NCI-H774 (cell line): Measurements from ENCODE around the gene DDX54.
"Not testable (repeated sequence)": the region's sequence is repeated elsewhere in the genome, so short reads cannot be mapped to it uniquely, and the experiment has no call there.

ENCODE experiments used
- DNase-seq: peaks from one replicate; lab custom pipeline; 2025; lab: John Stamatoyannopoulos, UW

The DDX54 gene

DNA sequence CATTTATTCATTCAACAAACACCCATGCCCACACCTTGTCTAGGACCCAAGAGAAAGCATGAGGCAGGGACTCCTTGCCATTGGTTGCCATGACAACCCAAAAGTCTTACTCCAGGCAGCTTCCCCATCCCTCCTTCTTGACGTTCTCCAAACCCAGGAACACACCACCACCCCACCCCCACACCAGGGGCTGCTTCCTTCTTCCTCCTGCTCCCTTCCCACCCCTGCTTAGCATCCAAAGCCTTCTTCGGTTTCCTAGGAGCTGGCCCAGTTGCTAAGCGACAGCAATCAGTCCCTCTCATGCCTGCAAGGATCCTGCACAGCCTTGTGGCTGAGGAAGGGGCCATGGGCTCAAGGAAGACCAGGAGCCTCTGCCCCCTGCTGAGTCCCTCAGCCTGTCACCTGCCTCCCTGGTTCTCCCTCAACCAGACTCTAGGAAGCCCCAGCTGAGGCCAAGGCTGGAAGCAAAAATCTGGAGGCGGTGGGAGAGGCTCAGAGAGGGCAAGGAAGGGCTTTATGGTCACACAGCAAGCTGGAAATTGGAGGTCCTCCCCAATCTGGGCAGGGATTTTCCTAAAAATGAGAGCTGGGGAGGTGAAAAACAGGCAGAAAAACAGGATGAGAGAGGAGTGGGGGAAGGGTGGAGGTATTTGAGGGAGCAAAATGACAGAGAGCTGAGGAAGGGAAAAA is 65.2 kb downstream of the DDX54 start:
- DNase-seq, result no peak

DNA sequence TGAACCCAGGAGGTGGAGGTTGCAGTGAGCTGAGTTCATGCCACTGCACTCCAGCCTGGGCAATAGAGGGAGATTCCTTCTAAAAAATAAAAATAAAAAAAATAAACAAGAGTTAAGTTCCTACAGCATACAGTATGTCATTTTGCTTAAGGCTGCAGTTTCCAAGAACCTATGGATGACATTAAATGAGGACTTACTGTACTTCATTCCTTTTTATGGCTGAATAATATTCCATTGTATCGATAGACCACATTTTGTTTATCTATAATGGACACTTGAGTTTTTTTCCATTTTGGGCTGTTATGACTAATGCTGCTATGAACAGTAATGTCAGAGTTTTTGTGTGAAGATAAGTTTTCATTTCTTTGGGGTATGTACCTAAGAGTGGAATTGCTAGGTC is 67.1 kb downstream of the DDX54 start:
- no peak for DNase-seq

DNA sequence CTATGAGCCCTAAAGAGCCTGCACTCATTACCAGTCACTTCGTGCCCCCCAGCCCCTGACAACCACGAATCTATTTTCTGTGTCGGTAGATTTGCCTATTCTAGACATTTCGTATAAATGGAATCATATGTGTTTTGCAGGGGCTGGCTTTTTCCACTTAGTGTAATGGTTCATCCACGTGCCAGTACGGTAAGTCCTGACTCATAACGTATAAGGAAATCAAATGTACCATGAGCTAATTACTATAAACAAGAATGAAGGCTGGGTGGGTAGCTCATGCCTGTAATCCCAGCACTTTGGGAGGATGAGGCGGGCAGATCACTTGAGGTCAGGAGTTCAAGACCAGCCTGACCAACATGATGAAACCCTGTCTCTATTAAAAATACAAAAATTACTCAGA is 67.6 kb downstream of the DDX54 start:
- not testable (repeated sequence) for DNase-seq

DNA sequence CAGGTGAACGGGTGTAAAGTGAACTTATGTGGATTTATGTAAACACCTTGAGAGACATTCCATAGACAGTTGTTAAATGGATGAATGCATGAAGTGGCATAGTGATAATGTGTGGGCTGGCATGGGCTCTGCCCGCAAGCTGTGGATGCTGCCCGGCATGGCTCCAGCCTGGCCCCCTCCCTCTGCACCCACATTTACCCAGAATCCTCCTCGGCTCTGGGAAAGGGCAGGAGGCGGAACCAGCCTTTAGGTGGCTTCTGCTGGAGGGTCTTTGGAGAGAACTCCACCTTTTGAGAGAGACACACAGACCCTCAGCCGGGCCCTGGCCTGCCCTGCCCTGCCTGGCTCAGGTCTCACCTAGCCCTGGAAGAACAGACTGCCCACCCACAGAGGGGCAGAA is 68.4 kb downstream of the DDX54 start:
- DNase-seq, result peak; percentile 94

DNA sequence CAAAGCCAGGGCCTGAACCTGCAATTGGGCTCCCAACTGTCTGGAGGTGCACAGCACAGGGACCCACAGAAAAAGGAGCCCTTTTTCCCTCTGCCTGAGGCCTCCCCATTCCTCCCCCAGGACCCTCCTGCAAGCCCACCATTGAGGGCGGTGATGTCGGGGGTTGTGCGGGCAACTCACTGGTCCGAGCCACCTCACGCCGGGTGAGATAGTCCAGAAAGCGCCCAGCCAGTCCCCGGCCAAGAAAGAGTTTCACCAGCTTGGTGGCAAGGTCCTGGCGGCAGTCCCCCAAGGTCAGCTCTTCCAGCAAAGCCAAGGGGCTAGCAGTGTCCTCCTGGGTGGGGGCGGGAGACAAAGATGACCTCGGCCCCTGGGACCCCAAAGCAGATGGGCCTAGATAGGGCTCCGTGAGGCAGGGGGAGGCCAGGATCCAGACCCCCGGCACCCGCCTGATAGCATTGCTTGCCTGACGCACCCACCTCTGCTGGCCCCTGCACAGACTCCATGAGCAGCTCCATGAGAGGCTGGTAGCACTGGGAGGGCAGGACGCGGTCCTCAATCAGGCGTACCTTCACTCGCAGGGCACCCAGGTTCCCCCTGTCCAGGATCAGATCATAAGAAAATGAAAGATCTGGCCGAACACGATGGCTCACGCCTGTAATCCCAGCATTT is 69.7 kb downstream of the DDX54 start:
- DNase-seq, result no peak

DNA sequence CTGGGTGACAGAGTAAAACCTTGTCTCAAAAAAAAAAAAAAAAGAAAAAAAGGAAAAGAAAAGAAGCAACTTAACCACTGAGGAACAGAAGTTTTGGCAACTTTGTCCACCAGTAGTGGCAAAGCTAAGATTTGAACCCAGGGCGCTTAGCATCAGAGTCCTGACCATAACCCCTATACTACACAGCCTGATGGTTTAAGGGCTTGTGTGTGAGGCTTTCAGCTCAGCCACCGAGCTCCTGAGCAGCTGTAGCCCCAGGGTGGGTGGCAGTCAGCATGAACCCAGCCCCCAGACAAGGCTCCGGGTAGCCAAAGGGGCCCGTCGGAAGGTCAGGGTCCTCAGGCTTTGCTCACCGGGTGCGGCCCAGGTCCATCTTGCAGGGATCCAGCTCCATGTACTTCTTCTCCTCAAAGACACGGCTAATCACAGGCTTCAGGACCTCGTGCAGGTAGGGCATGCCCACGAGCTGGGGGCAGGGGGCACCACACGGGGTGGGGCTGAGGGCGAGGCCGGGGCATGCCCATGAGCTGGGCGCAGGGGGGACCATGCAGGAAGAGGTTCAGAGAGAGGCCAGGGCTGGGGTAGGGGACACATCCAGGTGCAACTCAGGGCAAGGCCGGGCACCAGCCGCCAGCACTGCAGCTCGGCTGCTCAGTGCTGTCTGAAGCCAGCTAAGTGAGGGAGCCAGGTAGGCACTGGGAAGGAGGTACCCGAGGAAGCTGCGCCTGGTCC is 70.7 kb downstream of the DDX54 start:
- no peak for DNase-seq

DNA sequence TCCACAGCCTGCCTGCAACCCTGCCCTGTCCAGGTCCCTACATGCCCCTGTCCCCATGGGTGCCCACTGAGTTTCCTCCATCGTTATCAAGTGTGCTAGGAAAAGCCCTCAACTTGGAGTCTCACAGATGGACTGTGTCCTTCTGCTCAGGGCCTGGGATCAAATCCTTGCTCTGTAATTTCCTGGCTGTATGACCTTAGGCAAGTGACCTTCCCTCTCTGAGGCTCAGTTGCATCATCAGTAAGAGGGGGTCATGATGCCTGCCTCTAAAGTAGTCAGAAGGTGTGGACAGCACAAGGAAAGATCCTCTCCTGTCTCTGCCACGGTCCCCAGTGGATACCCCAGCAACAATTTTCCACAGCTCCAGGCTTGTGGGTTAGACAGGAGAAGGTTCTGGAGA is 71.9 kb downstream of the DDX54 start:
- DNase-seq, result no peak

DNA sequence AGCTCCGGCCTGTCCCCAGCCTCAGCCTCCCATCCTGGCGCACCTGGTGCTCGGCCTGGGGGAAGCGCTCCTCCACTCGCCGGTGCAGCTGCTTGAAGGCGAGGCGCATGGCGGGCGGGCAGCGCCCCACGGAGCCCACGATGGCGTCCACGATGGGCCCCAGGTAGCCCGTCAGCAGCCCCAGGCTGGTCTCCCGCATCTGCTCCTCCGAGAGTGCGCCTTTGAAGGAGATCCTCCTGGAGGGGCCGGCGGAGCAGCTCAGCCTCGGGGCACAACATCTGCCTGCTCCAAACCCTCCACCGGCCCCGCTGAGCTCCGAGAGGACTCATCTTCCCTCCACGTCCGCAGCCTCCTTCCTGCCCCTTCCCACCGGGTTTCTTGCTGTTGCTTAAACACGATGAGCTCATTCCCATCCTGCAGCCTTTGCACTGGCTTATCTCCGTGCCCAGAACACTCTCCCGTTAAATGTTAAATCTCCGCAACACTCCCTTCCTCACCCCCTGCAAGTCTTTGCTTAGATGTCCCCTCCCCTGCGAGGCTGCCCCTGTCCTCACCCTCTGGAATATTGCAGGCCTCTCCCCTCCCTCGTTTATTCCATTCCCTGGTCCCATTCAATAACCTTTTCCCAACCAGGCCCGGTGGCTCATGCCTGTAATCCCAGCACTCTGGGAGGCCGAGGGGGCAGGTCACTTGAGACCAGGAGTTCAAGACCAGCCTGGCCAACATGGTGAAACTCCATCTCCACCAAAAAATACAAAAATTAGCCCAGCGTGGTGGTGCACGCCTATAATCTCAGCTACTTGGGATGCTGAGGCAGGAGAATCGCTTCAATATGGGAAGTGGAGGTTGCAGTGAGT is 73.0 kb downstream of the DDX54 start:
- DNase-seq, result no peak

DNA sequence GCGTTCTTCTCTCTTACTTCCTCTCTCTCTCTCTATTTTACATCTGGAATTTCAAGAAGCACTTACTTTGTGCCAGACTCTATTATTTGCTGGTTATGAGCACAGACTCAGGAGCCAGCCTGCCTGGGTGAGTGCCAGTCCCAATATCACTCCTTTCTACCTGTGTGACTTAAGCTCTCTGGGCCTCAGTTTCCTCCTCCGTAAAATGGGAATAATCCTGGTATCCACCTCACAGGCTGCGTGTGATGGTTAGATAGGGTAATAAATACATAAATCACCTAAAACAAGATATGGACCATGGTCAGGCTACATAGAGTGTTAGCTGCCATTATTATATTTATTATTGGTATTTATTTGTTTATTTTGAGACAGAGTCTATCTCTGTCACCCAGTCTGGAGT is 74.0 kb downstream of the DDX54 start:
- no peak for DNase-seq

DNA sequence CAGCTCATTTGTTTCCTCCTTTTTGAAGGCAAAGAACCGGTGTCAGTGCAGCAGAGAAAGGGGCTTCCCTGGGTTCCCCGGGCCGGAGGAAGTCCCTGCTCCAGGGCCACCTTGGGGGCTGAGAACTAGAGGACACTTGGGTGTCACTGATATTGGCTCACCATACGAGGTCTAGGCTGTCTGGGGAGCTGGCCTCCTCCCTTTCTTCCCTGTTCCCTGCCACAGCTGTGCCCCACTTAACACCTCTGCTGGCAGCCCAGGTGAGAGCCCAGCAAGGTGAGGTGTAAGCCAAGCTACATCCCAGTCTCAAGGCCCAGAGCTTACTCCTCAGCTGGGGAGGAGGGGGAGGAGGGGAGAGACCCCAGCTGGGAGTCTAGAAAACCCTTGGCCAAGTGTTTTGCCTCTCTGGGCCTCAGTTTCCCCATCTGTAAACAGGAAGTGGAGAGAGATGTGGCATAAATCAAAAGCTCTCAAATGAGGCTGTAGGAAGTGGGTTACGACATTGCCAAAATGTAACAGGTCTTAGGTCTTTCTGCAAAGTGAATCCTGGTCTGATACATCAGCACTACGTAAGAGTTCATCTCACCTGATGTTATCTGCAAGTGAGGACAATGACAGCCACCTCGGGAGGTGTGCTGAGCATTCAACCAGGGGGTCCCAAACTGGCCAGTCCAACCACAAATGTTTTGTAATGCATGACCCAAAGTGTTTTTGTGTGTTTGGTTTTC is 75.2 kb downstream of the DDX54 start:
- DNase-seq, result no peak

DNA sequence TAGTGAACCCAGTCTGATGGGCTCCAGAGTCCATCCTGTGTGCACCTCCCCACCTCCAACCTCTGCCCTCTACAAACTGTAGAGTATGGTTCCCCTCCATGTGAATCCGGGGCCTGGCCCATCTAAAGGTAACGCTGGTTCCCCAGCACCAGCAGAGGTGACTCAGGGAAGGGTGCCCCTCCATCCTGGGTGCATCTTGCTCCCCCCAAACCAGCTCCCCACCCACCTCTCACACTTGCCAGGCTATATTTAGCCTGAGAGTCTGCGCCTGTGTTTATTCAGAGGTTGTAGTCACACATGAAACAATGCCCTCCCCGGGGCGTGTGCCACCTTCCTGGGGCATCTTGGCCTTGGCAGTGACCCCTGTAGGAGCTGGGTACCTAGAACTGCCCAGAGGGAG is 75.9 kb downstream of the DDX54 start:
- DNase-seq, result no peak

DNA sequence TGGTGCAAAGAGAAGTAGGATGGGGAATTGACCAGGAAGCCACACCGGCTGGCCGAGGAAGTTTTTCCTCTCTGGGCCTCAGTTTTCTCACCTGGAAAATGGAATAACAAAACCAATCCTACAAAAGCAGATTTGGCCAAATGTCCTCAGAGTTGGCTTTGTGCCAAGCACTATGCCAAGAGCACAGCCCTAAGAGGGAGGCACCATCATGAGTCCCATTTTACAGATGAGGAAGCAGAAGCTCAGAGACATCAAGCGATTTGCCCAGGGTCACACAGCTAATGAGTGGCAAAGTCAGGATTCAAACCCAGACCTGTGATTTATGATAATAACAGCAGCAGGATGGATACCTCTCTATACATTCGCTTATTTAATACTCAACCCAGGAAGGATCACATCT is 77.0 kb downstream of the DDX54 start:
- DNase-seq, result no peak
